ENCODE data around the gene NPL.

DNA sequence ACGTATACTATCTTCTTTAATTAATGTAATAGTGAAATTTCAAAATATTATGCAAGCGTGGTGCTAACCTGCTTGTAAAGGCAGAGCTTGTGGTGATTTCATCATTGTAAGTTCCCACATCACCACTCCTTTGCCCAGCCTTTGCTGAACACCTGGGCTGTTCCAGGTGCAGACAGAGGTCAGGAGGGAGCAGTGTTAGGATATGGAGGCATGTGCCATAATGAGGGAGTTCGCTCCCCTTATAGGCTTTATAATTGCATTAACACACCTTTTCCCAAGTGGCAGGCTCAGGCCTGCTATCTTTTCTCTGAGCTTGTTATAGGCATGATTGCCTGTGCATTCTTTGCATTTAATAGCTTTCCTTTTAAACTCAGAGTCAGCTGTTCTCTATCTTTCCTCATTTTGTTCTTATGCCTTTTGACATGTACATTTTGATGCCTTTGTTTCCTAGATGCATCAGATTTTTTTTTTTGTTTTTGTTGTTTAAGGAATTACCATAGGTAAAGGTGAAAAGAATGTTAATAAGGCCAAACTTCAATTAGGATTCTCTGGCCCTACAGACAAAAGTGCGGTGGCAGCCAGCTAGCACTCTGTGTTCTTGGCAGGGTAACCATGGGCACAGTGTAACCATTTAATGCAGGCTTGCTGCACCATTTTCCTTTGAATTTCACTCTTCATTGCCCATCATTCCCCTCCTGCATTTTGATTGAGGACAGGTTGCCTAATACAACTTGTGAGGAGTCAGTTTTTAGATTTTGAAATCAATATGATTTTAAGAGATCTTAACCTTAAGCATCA is 12.6 kb downstream of the NPL start:
- TF ChIP-seq CTCF (conservative IDR thresholded peaks at IDR 0.05; ENCODE audit: low read depth, low read length) = no peak
- no peak for TF ChIP-seq EZH2 (IDR thresholded peaks at IDR 0.05; ENCODE audit: borderline replicate concordance, low read depth, low read length, poor library complexity, severe bottlenecking)
